GM21423 (cell line): ENCODE results near the gene AQP12A.

Experiments
- ATAC-seq: cut with Tn5 transposase; IDR thresholded peaks from one replicate; pipeline ENCODE4 v1.9.1; 2021; ENCODE audit warnings: mild to moderate bottlenecking, moderate library complexity; ENCODE audit not compliant: unreplicated experiment

AQP12A gene

DNA sequence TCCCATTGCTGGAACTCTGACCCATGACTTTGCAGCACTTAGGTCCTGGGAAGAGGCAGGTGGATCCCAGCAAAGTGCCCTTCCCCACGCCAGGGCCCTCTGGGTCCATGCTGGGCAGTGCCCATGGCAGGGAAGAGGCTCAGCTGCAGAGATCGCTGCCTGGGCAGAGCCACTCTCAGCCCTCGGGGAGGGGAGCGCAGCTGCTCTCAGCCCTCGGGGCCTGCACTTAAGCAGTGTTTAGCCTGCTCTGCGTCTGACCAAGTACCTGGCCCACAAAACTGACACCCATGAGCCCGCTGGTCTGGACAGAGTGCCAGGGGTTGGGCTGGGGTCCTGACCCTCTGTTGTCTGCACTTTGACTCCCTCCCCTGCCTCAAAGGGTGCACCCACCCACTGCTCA, 46.3 kb downstream of the AQP12A start:
- ATAC-seq: no peak

GRCh38 chr2:240739797-240740196, 48.1 kb downstream of the AQP12A start:
- ATAC-seq: no peak

GRCh38 chr2:240741091-240741490, 49.4 kb downstream of the AQP12A start:
- no peak for ATAC-seq

- no peak for ATAC-seq
Measured at GRCh38 chr2:240742602-240743095, 51.0 kb downstream of the AQP12A start.

DNA sequence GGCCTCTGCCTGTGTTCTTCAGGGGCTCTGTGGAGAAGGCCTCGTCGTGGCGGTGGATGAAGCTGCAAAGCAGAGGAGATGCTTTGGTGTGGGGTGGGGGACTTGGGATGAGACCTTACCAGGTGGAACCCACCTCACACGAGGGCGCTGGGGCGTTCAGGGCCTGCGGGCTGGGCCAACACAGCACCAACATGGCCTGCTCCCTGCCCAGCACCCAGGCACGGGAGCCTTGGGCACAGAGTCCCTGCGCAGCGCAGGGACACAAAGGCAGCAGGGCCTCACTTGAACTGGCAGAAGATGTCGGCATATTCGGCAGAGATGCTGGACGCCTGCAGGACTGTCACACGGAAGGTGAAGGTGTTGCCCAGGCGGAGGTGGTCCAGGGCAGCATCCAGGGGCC, 53.8 kb downstream of the AQP12A start:
- no peak for ATAC-seq

- ATAC-seq: no peak
Measured at GRCh38 chr2:240745962-240746361, 54.3 kb downstream of the AQP12A start.

- ATAC-seq: no peak
Measured at GRCh38 chr2:240746671-240747070, 55.0 kb downstream of the AQP12A start.

- no peak for ATAC-seq
Measured at GRCh38 chr2:240747256-240747655, 55.6 kb downstream of the AQP12A start.
